Gastrocnemius medialis (tissue), 4 donors: ENCODE data around the gene CALN1. TPM values are rescaled to one million over a fixed set of nuclear protein-coding genes. Genes with fewer than 3 reads are reported as not detected.

Experiments used
- ATAC-seq, 2 donors: fragments of 150-250 bp; one replicate each; pipeline ENCODE4 v1.9.1; 2016
- DNase-seq, 2 donors: peaks; one replicate each; pipeline ENCODE4 v3.0.0-alpha.2; 2019
- H3K27ac ChIP-seq, 4 donors: fragments of 200-600 bp; sonication (generic); 1 replicate in 1 of 4; 2 replicates in 3 of 4; pipeline ENCODE4 v1.5.1; 2016 to 2018; ENCODE audit warnings: mild to moderate bottlenecking in 2 of 4, moderate library complexity in 1 of 4
- H3K27me3 ChIP-seq, 3 donors: fragments of 200-600 bp; sonication (generic) in 2 of 3; 1 replicate in 1 of 3; 2 replicates in 2 of 3; pipeline versions ENCODE4 v1.5.1 to v1.6.0; 2016 to 2019; ENCODE audit warnings: mild to moderate bottlenecking in 1 of 3, moderate library complexity in 1 of 3
- H3K36me3 ChIP-seq, 2 donors: fragments of 200-600 bp; sonication (generic) in 1 of 2; one replicate each; pipeline ENCODE4 v1.5.1; 2017 to 2018
- H3K4me1 ChIP-seq, 2 donors: fragments of 200-600 bp; sonication (generic) in 1 of 2; one replicate each; pipeline ENCODE4 v1.5.1; 2016 to 2017; ENCODE audit warnings: mild to moderate bottlenecking in 2 of 2
- H3K4me3 ChIP-seq, 4 donors: fragments of 200-600 bp; sonication (generic) in 3 of 4; 1 replicate in 1 of 4; 2 replicates in 3 of 4; pipeline ENCODE4 v1.5.1; 2016 to 2019; ENCODE audit warnings: mild to moderate bottlenecking in 2 of 4
- H3K9me3 ChIP-seq, 3 donors: fragments of 200-600 bp; sonication (generic) in 2 of 3; 1 replicate in 1 of 3; 2 replicates in 2 of 3; pipeline ENCODE4 v1.5.1; 2016 to 2019
- POLR2A ChIP-seq, 2 donors: fragments of 450-650 bp; IDR thresholded peaks; one replicate each; pipeline ENCODE4 v1.6.1; 2017; ENCODE audit warnings: antibody characterized with exemption in 2 of 2, mild to moderate bottlenecking in 2 of 2, moderate library complexity in 2 of 2
- in situ Hi-C, 4 donors: fragments of 200-750 bp; cut with MboI; loops; one replicate each; pipeline versions ENCODE4 v1.15.0 to v1.8.0; 2017; ENCODE audit warnings: low sequenced_read_pairs in 4 of 4
- intact Hi-C: fragments of 100-400 bp; cut with DNase I; formaldehyde crosslinking; loops from one replicate; pipeline ENCODE4 v1.15.1; 2023; ENCODE audit warnings: low total_unique reads
- total RNA-seq, 4 donors: library from RNA; depleted of rRNA; stranded (reverse); fragments of >200 nt; gene quantifications; one replicate each; pipeline versions ENCODE4 v1.1.0 to v1.2.3, GENCODE V29; 2016
- TF ChIP-seq, protein P1 (sequence below), 5 experiments: fragments of 450-650 bp in 3 of 5; fragments of 200-600 bp in 2 of 5; sonication (generic) in 2 of 5; IDR thresholded peaks in 4 of 5; conservative IDR thresholded peaks in 1 of 5; 1 replicate in 4 of 5; 2 replicates in 1 of 5; pipeline ENCODE4 v1.5.1; 2016 to 2019; ENCODE audit warnings: antibody characterized with exemption in 5 of 5, mild to moderate bottlenecking in 3 of 5, moderate library complexity in 3 of 5

Gene CALN1
- total RNA-seq, 4 donors from 2014 or later, result not detected

- H3K27me3 ChIP-seq, result no peaks in the 10 kb centered on the region
- no peak overlapping the region for H3K27ac ChIP-seq
- H3K9me3 ChIP-seq, result no peaks in the 10 kb centered on the region
- TF ChIP-seq, protein P1, sequence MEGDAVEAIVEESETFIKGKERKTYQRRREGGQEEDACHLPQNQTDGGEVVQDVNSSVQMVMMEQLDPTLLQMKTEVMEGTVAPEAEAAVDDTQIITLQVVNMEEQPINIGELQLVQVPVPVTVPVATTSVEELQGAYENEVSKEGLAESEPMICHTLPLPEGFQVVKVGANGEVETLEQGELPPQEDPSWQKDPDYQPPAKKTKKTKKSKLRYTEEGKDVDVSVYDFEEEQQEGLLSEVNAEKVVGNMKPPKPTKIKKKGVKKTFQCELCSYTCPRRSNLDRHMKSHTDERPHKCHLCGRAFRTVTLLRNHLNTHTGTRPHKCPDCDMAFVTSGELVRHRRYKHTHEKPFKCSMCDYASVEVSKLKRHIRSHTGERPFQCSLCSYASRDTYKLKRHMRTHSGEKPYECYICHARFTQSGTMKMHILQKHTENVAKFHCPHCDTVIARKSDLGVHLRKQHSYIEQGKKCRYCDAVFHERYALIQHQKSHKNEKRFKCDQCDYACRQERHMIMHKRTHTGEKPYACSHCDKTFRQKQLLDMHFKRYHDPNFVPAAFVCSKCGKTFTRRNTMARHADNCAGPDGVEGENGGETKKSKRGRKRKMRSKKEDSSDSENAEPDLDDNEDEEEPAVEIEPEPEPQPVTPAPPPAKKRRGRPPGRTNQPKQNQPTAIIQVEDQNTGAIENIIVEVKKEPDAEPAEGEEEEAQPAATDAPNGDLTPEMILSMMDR (IDR thresholded peaks at IDR 0.05 in 4 of 5, conservative IDR thresholded peaks at IDR 0.05 in 1 of 5), result no peak
- no peak for TF ChIP-seq POLR2A (IDR thresholded peaks at IDR 0.05)
- in situ Hi-C loops (no loop called here), intact Hi-C loops (no loop called here)
- H3K4me3 ChIP-seq, result no peak overlapping the region
- DNase-seq (no peak), ATAC-seq (no peak)
- H3K4me1 ChIP-seq, result no peaks in the 10 kb centered on the region
- no peaks in the 10 kb centered on the region for H3K36me3 ChIP-seq
These were observed 167.2 kb downstream of the CALN1 start for GRCh38 chr7:72244826-72245398.

DNA sequence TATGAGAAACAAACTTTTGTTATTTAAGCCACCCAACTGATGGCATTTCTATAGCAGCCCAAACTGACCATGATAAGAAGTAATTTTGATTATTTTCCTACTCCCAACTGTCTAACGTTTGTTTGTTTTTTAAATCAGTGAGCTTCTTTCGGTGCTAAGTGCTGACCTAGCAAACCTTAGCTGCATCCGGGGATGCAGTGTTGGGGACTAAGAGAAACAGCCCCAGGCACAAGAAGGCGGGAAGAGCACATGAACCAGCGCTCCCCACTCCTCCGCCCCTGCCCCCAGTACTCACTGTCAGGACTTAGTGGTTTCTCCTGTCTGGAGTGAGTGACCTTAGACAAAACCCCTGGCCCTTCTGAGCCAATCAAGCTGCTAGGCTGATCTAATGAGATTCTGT lies 168.8 kb downstream of the CALN1 start:
- Histone ChIP-seq H3K4me1 (no peaks in the 10 kb centered on the region), H3K27ac (no peak overlapping the region), H3K27me3 (no peaks in the 10 kb centered on the region), H3K9me3 (no peaks in the 10 kb centered on the region), H3K36me3 (no peaks in the 10 kb centered on the region), H3K4me3 (no peak overlapping the region)
- intact Hi-C loops (no loop called here), in situ Hi-C loops (no loop called here)
- no peak for TF ChIP-seq POLR2A (IDR thresholded peaks at IDR 0.05)
- TF ChIP-seq, protein P1 (IDR thresholded peaks at IDR 0.05 in 4 of 5, conservative IDR thresholded peaks at IDR 0.05 in 1 of 5), result no peak
- DNase-seq, result no peak
- no peak for ATAC-seq

DNA sequence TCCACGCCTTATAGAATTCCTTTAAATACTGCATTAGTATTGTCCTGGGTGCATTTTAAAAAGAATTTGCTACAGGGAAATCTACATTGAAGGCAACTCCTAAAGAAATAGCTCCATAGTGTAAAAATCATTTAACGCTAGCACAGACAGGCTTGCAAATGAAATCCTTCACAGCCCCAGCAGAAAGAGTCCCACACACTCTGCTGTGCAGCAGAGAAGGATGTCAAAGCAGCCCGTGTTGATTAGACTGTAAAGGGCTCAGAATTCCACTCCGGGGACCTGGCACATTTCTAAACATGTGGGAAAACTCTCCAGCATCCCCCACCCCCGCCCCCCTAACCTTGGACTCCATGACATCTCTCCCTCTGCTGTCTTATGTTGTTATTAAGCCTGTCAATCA lies 176.8 kb downstream of the CALN1 start:
- Histone ChIP-seq H3K27ac (no peak overlapping the region), H3K4me3 (no peak overlapping the region), H3K4me1 (no peaks in the 10 kb centered on the region), H3K36me3 (no peaks in the 10 kb centered on the region), H3K27me3 (no peaks in the 10 kb centered on the region), H3K9me3 (no peaks in the 10 kb centered on the region)
- ATAC-seq (no peak), DNase-seq (no peak)
- TF ChIP-seq POLR2A (IDR thresholded peaks at IDR 0.05), result no peak
- TF ChIP-seq, protein P1 (IDR thresholded peaks at IDR 0.05 in 4 of 5, conservative IDR thresholded peaks at IDR 0.05 in 1 of 5), result no peak
- intact Hi-C loops (no loop called here), in situ Hi-C loops (no loop called here)

DNA sequence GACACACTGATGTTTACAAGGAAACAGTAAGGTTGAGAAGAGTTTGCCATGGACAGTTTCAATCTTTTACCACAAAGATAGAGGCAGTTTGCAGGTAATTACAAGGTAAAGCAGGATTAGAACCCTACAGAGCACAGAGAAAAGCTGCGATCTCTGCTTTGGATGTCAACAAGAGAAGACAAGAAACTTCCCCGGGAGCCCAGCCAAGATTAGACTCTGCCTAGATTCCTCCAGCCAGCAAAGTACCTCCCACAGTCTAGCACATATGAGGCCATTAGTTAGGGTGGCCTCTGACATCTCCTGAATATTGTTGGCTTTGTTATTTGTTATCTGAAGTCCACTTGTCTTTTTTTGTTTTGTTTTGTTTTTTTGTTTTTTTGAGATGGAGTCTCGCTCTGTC lies 178.1 kb downstream of the CALN1 start:
- in situ Hi-C loops, result no loop called here
- no peaks in the 10 kb centered on the region for H3K9me3 ChIP-seq
- intact Hi-C loops, result no loop called here
- DNase-seq (no peak), ATAC-seq (no peak)
- H3K4me1 ChIP-seq, result no peaks in the 10 kb centered on the region
- H3K36me3 ChIP-seq, result no peaks in the 10 kb centered on the region
- no peak overlapping the region for H3K27ac ChIP-seq
- TF ChIP-seq POLR2A (IDR thresholded peaks at IDR 0.05), result no peak
- TF ChIP-seq, protein P1 (IDR thresholded peaks at IDR 0.05 in 4 of 5, conservative IDR thresholded peaks at IDR 0.05 in 1 of 5), result no peak
- no peak overlapping the region for H3K4me3 ChIP-seq
- H3K27me3 ChIP-seq, result no peaks in the 10 kb centered on the region

- intact Hi-C loops, result no loop called here
- DNase-seq (no peak), ATAC-seq (no peak)
- no peaks in the 10 kb centered on the region for H3K4me1 ChIP-seq
- H3K9me3 ChIP-seq, result no peaks in the 10 kb centered on the region
- H3K27ac ChIP-seq, result no peak overlapping the region
- in situ Hi-C loops, result no loop called here
- TF ChIP-seq, protein P1 (IDR thresholded peaks at IDR 0.05 in 4 of 5, conservative IDR thresholded peaks at IDR 0.05 in 1 of 5), result no peak
- TF ChIP-seq POLR2A (IDR thresholded peaks at IDR 0.05), result no peak
- no peaks in the 10 kb centered on the region for H3K36me3 ChIP-seq
- H3K4me3 ChIP-seq, result no peak overlapping the region
- H3K27me3 ChIP-seq, result no peaks in the 10 kb centered on the region
These were observed 181.9 kb downstream of the CALN1 start for GRCh38 chr7:72230281-72230680.
